Measurements from ENCODE around the gene TBCCD1. TPM values are rescaled to one million over a fixed set of nuclear protein-coding genes. Genes with fewer than 3 reads are reported as not detected.

TBCCD1 gene
- total RNA-seq, 1 experiment from 2014 or later: 20.1 TPM

DNA sequence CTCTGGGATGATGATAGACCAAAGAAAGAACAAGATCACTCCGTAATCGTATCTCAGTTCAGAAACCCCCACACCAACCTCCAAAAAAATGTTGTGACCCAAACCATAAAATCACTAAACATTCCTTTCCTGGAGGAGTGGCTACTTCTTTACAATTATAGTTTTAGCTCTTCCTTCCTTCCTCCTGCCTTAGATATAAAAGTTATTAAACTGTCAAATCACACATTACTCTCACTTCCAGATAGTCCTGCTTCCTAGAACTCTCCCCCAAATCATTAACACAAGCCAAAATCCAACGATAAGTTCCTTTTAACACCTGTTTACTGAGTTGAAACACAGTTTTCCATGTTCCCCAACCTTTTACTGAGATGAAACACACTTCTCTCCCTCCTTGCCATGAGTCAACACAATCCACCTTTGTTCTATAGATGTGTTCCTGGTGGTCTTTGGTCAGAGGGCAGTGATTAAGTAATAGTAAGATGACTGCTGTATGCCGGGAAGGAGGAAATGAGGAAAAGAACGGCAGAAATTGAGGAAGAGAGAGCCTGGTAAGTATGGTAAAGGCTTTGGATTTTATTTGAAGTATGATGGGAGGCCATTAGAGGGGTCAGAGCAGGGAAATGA is 14.6 kb downstream of the TBCCD1 start:
- peaks cover 55% of the 10 kb centered on the region for H3K36me3 ChIP-seq (ENCODE audit: insufficient read depth, low read length, poor library complexity, severe bottlenecking)
- intact Hi-C loops (cut with micrococcal nuclease; ENCODE audit: unreplicated experiment): no loop called here
- no peaks in the 10 kb centered on the region for H3K27me3 ChIP-seq (replicated peaks; ENCODE audit: insufficient read depth, low read depth, low read length, poor library complexity)
- TF ChIP-seq, protein P1, sequence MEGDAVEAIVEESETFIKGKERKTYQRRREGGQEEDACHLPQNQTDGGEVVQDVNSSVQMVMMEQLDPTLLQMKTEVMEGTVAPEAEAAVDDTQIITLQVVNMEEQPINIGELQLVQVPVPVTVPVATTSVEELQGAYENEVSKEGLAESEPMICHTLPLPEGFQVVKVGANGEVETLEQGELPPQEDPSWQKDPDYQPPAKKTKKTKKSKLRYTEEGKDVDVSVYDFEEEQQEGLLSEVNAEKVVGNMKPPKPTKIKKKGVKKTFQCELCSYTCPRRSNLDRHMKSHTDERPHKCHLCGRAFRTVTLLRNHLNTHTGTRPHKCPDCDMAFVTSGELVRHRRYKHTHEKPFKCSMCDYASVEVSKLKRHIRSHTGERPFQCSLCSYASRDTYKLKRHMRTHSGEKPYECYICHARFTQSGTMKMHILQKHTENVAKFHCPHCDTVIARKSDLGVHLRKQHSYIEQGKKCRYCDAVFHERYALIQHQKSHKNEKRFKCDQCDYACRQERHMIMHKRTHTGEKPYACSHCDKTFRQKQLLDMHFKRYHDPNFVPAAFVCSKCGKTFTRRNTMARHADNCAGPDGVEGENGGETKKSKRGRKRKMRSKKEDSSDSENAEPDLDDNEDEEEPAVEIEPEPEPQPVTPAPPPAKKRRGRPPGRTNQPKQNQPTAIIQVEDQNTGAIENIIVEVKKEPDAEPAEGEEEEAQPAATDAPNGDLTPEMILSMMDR (conservative IDR thresholded peaks at IDR 0.05; ENCODE audit: low read depth, low read length): no peak
- TF ChIP-seq EZH2 (IDR thresholded peaks at IDR 0.05; ENCODE audit: borderline replicate concordance, low read depth, low read length, poor library complexity, severe bottlenecking): no peak
- POLR2A ChIA-PET (ENCODE audit: low non-redundant PET): no interaction called here
- H3K27ac ChIP-seq (ENCODE audit: low read depth, low read length, poor library complexity, severe bottlenecking): no peak overlapping the region
- no peaks in the 10 kb centered on the region for H3K4me1 ChIP-seq (ENCODE audit: insufficient read depth, low read length, poor library complexity, severe bottlenecking)
- no TSS peak for BruUV-seq (replicated peaks)
- no peak overlapping the region for H3K4me3 ChIP-seq (ENCODE audit: low read depth, low read length, poor library complexity, severe bottlenecking)
- CTCF ChIA-PET: no interaction called here
- H3K9me3 ChIP-seq (ENCODE audit: low read depth, low read length, poor library complexity, severe bottlenecking): no peaks in the 10 kb centered on the region
- DNase-seq (ENCODE audit: low spot score): no peak

GRCh38 chr3:186551387-186551786 is 15.8 kb downstream of the TBCCD1 start:
- H3K27ac ChIP-seq (ENCODE audit: low read depth, low read length, poor library complexity, severe bottlenecking): no peak overlapping the region
- H3K4me3 ChIP-seq (ENCODE audit: low read depth, low read length, poor library complexity, severe bottlenecking): no peak overlapping the region
- H3K36me3 ChIP-seq (ENCODE audit: insufficient read depth, low read length, poor library complexity, severe bottlenecking): peaks cover 45% of the 10 kb centered on the region
- DNase-seq (ENCODE audit: low spot score): no peak
- intact Hi-C loops (cut with micrococcal nuclease; ENCODE audit: unreplicated experiment): no loop called here
- no TSS peak for BruUV-seq (replicated peaks)
- no peaks in the 10 kb centered on the region for H3K9me3 ChIP-seq (ENCODE audit: low read depth, low read length, poor library complexity, severe bottlenecking)
- no peaks in the 10 kb centered on the region for H3K27me3 ChIP-seq (replicated peaks; ENCODE audit: insufficient read depth, low read depth, low read length, poor library complexity)
- TF ChIP-seq, protein P1 (conservative IDR thresholded peaks at IDR 0.05; ENCODE audit: low read depth, low read length): no peak
- no peak for TF ChIP-seq EZH2 (IDR thresholded peaks at IDR 0.05; ENCODE audit: borderline replicate concordance, low read depth, low read length, poor library complexity, severe bottlenecking)
- no peaks in the 10 kb centered on the region for H3K4me1 ChIP-seq (ENCODE audit: insufficient read depth, low read length, poor library complexity, severe bottlenecking)
- POLR2A ChIA-PET (ENCODE audit: low non-redundant PET): no interaction called here
- CTCF ChIA-PET: no interaction called here

DNA sequence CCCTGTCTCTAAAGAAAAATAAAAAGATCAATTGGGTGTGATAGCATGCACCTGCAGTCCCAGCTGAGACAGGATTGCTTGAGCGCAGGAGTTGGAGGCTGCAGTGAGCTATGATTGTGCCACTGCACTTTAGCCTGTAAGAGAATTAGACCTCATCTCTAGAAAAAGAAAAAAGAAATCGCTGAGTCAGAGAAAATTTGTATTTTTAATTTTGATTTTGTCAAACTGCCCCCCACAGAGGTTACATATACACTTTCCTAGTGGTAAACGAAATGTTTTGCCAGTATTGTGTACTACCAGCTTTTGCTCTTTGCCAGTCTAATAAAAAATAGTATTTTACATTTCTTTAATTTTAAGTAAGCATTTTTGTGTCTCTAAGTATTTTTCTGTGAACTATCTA is 17.6 kb downstream of the TBCCD1 start:
- no TSS peak for BruUV-seq (replicated peaks)
- Histone ChIP-seq H3K4me3 (ENCODE audit: low read depth, low read length, poor library complexity, severe bottlenecking) (no peak overlapping the region), H3K4me1 (ENCODE audit: insufficient read depth, low read length, poor library complexity, severe bottlenecking) (no peaks in the 10 kb centered on the region), H3K27ac (ENCODE audit: low read depth, low read length, poor library complexity, severe bottlenecking) (no peak overlapping the region), H3K27me3 (replicated peaks; ENCODE audit: insufficient read depth, low read depth, low read length, poor library complexity) (no peaks in the 10 kb centered on the region), H3K36me3 (ENCODE audit: insufficient read depth, low read length, poor library complexity, severe bottlenecking) (peaks cover 31% of the 10 kb centered on the region), H3K9me3 (ENCODE audit: low read depth, low read length, poor library complexity, severe bottlenecking) (no peaks in the 10 kb centered on the region)
- no peak for DNase-seq (ENCODE audit: low spot score)
- CTCF ChIA-PET: no interaction called here
- POLR2A ChIA-PET (ENCODE audit: low non-redundant PET): interaction anchor here (0.7 kb wide), 1 partner anchor 168 kb away, joined by 3 read pairs; the partner anchor contains the start of gene KNG1
- intact Hi-C loops (cut with micrococcal nuclease; ENCODE audit: unreplicated experiment): no loop called here
- no peak for TF ChIP-seq EZH2 (IDR thresholded peaks at IDR 0.05; ENCODE audit: borderline replicate concordance, low read depth, low read length, poor library complexity, severe bottlenecking)

GRCh38 chr3:186544281-186544680 is 22.9 kb downstream of the TBCCD1 start, which contains the start of gene CRYGS:
TSS of gene CRYGS (minus strand) at chr3:186544380. CDS start at chr3:186544326, 54 bp downstream.
- ChIA-PET POLR2A (ENCODE audit: low non-redundant PET) (no interaction called here), CTCF (interaction anchor here (1.3 kb wide), 1 partner anchor 541 kb away, joined by 3 read pairs; no protein-coding TSS in a partner anchor)
- Histone ChIP-seq H3K9me3 (ENCODE audit: low read depth, low read length, poor library complexity, severe bottlenecking) (no peaks in the 10 kb centered on the region), H3K36me3 (ENCODE audit: insufficient read depth, low read length, poor library complexity, severe bottlenecking) (peaks cover 3% of the 10 kb centered on the region), H3K4me1 (ENCODE audit: insufficient read depth, low read length, poor library complexity, severe bottlenecking) (peaks cover 9% of the 10 kb centered on the region), H3K4me3 (ENCODE audit: low read depth, low read length, poor library complexity, severe bottlenecking) (no peak within 1 kb of the TSS), H3K27ac (ENCODE audit: low read depth, low read length, poor library complexity, severe bottlenecking) (no peak within 1 kb of the TSS), H3K27me3 (replicated peaks; ENCODE audit: insufficient read depth, low read depth, low read length, poor library complexity) (no peaks in the 10 kb centered on the region)
- TF ChIP-seq, protein P1 (conservative IDR thresholded peaks at IDR 0.05; ENCODE audit: low read depth, low read length): no peak
- no peak for TF ChIP-seq EZH2 (IDR thresholded peaks at IDR 0.05; ENCODE audit: borderline replicate concordance, low read depth, low read length, poor library complexity, severe bottlenecking)
- intact Hi-C loops (cut with micrococcal nuclease; ENCODE audit: unreplicated experiment): no loop called here
- DNase-seq (ENCODE audit: low spot score): no peak
- no TSS peak for BruUV-seq (replicated peaks)

Data from A673 (cell line).